ENCODE data around the gene TTC23.

DNA sequence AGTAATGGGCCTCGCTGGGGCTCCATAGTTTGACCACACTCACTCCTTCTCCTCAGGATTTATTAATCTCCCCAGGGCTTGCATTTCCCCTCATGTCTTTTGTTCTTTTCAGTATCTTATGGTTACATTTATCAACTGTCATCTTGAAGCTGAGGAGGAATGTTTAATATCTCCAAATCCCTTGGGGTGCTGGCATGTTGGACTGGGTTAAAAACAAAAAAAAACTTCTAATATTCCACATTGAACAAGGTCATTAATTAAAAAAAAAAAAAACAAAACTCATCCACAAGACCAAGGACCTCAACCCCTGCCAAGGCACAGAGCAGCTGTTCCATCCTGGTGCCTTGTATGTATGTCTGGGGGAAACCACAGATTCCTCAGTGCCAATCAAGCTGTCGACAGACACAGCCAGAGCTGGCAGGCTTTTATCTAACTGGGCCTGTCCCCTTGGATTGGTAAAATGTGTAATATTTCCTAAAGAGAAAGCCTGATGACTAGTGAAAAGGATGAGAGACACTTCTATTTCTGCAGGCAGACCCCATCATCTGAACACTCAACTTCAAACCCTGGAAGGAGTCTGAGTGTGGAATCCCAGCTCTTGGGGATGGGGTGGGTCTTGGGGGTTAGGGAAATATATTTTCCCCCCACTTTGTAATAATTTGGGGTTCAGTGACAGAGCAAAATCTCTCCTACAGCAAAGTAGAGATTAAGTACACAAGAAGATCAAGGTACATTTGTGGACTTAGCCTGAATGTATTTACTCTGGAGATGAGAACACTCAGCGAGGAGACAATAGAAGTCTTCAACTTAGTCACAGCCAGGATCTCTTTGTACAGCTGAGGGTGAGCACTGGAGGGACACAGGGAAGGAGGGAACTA, 69.1 kb downstream of the TTC23 start:
- TF ChIP-seq, protein P1, sequence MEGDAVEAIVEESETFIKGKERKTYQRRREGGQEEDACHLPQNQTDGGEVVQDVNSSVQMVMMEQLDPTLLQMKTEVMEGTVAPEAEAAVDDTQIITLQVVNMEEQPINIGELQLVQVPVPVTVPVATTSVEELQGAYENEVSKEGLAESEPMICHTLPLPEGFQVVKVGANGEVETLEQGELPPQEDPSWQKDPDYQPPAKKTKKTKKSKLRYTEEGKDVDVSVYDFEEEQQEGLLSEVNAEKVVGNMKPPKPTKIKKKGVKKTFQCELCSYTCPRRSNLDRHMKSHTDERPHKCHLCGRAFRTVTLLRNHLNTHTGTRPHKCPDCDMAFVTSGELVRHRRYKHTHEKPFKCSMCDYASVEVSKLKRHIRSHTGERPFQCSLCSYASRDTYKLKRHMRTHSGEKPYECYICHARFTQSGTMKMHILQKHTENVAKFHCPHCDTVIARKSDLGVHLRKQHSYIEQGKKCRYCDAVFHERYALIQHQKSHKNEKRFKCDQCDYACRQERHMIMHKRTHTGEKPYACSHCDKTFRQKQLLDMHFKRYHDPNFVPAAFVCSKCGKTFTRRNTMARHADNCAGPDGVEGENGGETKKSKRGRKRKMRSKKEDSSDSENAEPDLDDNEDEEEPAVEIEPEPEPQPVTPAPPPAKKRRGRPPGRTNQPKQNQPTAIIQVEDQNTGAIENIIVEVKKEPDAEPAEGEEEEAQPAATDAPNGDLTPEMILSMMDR (conservative IDR thresholded peaks at IDR 0.05; ENCODE audit: low read length) = no peak
- TF ChIP-seq EZH2phosphoT487 (IDR thresholded peaks at IDR 0.05; ENCODE audit: borderline replicate concordance, low read depth, low read length) = no peak
